ENCODE data around the gene SEMA3F.

DNA sequence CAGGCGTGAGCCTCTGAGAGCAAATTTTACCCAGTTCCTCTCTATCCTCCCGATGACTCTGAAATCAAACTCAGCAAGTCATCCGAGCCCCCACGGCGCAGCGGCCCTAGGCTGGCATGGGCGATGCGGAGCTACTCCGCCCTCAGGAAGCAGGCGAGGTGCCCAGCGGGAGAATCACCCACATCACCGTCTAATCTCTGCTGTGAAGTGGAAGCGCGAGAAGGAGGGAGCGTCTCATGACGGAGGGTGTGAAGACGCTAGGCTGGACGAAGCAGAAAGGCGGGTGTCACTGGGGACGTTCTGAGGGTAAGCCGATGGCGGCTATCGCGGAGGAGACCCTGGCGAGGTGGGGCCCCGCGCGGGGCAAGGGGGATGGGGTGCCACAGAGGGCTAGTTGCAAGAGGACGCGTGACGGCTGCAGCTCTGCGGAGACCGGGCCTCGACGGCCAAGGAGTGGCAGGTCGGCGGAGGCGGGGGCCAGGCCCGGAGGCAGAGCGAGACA is 71.8 kb downstream of the SEMA3F start:
- TF ChIP-seq, protein P1, sequence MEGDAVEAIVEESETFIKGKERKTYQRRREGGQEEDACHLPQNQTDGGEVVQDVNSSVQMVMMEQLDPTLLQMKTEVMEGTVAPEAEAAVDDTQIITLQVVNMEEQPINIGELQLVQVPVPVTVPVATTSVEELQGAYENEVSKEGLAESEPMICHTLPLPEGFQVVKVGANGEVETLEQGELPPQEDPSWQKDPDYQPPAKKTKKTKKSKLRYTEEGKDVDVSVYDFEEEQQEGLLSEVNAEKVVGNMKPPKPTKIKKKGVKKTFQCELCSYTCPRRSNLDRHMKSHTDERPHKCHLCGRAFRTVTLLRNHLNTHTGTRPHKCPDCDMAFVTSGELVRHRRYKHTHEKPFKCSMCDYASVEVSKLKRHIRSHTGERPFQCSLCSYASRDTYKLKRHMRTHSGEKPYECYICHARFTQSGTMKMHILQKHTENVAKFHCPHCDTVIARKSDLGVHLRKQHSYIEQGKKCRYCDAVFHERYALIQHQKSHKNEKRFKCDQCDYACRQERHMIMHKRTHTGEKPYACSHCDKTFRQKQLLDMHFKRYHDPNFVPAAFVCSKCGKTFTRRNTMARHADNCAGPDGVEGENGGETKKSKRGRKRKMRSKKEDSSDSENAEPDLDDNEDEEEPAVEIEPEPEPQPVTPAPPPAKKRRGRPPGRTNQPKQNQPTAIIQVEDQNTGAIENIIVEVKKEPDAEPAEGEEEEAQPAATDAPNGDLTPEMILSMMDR (IDR thresholded peaks at IDR 0.05; ENCODE audit: low read depth, low read length, missing input control): no peak
- TF ChIP-seq TAF1 (conservative IDR thresholded peaks at IDR 0.05): no peak
- TF ChIP-seq, protein P2, sequence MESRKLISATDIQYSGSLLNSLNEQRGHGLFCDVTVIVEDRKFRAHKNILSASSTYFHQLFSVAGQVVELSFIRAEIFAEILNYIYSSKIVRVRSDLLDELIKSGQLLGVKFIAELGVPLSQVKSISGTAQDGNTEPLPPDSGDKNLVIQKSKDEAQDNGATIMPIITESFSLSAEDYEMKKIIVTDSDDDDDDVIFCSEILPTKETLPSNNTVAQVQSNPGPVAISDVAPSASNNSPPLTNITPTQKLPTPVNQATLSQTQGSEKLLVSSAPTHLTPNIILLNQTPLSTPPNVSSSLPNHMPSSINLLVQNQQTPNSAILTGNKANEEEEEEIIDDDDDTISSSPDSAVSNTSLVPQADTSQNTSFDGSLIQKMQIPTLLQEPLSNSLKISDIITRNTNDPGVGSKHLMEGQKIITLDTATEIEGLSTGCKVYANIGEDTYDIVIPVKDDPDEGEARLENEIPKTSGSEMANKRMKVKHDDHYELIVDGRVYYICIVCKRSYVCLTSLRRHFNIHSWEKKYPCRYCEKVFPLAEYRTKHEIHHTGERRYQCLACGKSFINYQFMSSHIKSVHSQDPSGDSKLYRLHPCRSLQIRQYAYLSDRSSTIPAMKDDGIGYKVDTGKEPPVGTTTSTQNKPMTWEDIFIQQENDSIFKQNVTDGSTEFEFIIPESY (IDR thresholded peaks at IDR 0.05): no peak
- TF ChIP-seq, protein P3, sequence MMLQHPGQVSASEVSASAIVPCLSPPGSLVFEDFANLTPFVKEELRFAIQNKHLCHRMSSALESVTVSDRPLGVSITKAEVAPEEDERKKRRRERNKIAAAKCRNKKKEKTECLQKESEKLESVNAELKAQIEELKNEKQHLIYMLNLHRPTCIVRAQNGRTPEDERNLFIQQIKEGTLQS (IDR thresholded peaks at IDR 0.05): no peak
- TF ChIP-seq GABPA (IDR thresholded peaks at IDR 0.05 in 1 of 2, conservative IDR thresholded peaks at IDR 0.05 in 1 of 2): no peak
- no peak for TF ChIP-seq SP1 (IDR thresholded peaks at IDR 0.05)
- TF ChIP-seq, protein P4, sequence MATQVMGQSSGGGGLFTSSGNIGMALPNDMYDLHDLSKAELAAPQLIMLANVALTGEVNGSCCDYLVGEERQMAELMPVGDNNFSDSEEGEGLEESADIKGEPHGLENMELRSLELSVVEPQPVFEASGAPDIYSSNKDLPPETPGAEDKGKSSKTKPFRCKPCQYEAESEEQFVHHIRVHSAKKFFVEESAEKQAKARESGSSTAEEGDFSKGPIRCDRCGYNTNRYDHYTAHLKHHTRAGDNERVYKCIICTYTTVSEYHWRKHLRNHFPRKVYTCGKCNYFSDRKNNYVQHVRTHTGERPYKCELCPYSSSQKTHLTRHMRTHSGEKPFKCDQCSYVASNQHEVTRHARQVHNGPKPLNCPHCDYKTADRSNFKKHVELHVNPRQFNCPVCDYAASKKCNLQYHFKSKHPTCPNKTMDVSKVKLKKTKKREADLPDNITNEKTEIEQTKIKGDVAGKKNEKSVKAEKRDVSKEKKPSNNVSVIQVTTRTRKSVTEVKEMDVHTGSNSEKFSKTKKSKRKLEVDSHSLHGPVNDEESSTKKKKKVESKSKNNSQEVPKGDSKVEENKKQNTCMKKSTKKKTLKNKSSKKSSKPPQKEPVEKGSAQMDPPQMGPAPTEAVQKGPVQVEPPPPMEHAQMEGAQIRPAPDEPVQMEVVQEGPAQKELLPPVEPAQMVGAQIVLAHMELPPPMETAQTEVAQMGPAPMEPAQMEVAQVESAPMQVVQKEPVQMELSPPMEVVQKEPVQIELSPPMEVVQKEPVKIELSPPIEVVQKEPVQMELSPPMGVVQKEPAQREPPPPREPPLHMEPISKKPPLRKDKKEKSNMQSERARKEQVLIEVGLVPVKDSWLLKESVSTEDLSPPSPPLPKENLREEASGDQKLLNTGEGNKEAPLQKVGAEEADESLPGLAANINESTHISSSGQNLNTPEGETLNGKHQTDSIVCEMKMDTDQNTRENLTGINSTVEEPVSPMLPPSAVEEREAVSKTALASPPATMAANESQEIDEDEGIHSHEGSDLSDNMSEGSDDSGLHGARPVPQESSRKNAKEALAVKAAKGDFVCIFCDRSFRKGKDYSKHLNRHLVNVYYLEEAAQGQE (IDR thresholded peaks at IDR 0.05): no peak
- TF ChIP-seq RAD21 (IDR thresholded peaks at IDR 0.05): no peak
- TF ChIP-seq, protein P5, sequence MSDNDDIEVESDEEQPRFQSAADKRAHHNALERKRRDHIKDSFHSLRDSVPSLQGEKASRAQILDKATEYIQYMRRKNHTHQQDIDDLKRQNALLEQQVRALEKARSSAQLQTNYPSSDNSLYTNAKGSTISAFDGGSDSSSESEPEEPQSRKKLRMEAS (IDR thresholded peaks at IDR 0.05): no peak
- no peak for TF ChIP-seq YY1 (IDR thresholded peaks at IDR 0.05)
- TF ChIP-seq EGR1 (IDR thresholded peaks at IDR 0.05; ENCODE audit: low read depth in 2 of 2): no peak
- TF ChIP-seq NR2F2 (IDR thresholded peaks at IDR 0.05): no peak
- no peak for TF ChIP-seq FOXA1 (IDR thresholded peaks at IDR 0.05)

Data from liver (tissue), 3 donors.